Lower leg skin (tissue), 3 donors: Measurements from ENCODE around the gene FAM107B.

Source experiments
- POLR2A ChIP-seq, 2 donors: fragments of 450-650 bp; IDR thresholded peaks; one replicate each; pipeline ENCODE4 v1.6.1; 2016 to 2017; ENCODE audit warnings: antibody characterized with exemption in 2 of 2, mild to moderate bottlenecking in 1 of 2, moderate library complexity in 1 of 2
- TF ChIP-seq, protein P1 (sequence below), 3 donors: fragments of 450-650 bp; IDR thresholded peaks; one replicate each; pipeline ENCODE4 v1.5.1; 2016; ENCODE audit warnings: antibody characterized with exemption in 3 of 3, mild to moderate bottlenecking in 3 of 3, moderate library complexity in 2 of 3

DNA sequence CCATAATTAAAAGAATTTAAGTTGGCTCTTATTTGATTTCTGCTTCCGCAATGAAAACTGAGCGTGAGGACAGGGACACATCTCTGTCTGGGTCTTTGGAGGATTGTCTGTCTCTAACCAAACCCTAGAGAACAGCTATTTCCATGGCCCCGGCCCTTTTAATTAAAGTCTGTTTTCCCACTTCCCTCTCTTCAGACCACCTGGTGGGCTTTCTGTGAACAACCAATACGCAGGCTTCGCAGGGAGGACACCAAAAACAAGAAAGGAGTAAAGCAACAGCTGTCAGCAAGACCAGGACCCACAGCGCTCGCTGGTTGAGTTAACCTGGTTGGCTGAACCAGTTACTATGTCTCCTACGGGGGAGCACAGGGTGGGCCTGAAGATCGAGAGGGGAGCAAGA, 226.9 kb downstream of the FAM107B start:
- TF ChIP-seq, protein P1, sequence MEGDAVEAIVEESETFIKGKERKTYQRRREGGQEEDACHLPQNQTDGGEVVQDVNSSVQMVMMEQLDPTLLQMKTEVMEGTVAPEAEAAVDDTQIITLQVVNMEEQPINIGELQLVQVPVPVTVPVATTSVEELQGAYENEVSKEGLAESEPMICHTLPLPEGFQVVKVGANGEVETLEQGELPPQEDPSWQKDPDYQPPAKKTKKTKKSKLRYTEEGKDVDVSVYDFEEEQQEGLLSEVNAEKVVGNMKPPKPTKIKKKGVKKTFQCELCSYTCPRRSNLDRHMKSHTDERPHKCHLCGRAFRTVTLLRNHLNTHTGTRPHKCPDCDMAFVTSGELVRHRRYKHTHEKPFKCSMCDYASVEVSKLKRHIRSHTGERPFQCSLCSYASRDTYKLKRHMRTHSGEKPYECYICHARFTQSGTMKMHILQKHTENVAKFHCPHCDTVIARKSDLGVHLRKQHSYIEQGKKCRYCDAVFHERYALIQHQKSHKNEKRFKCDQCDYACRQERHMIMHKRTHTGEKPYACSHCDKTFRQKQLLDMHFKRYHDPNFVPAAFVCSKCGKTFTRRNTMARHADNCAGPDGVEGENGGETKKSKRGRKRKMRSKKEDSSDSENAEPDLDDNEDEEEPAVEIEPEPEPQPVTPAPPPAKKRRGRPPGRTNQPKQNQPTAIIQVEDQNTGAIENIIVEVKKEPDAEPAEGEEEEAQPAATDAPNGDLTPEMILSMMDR (IDR thresholded peaks at IDR 0.05) = no peak
- no peak for TF ChIP-seq POLR2A (IDR thresholded peaks at IDR 0.05)
